ENCODE data around the gene LRIG1.

The LRIG1 gene

GRCh38 chr3:66504850-66505641 lies 4.2 kb upstream of the LRIG1 start:
- no peak for DNase-seq (ENCODE audit: extremely low read depth, low read depth)
- TF ChIP-seq CTCF (IDR thresholded peaks at IDR 0.05; ENCODE audit: low read depth, low read length), result no peak

GRCh38 chr3:66502981-66503380 lies 2.2 kb upstream of the LRIG1 start:
- no peak for TF ChIP-seq CTCF (IDR thresholded peaks at IDR 0.05; ENCODE audit: low read depth, low read length)
- DNase-seq (ENCODE audit: extremely low read depth, low read depth), result no peak

GRCh38 chr3:66502245-66502874 lies 1.5 kb upstream of the LRIG1 start:
- DNase-seq (ENCODE audit: extremely low read depth, low read depth), result no peak
- TF ChIP-seq CTCF (IDR thresholded peaks at IDR 0.05; ENCODE audit: low read depth, low read length), result no peak

GRCh38 chr3:66501483-66502244 lies 842 bp upstream of the LRIG1 start:
- TF ChIP-seq CTCF (IDR thresholded peaks at IDR 0.05; ENCODE audit: low read depth, low read length), result peak; percentile 34
- no peak for DNase-seq (ENCODE audit: extremely low read depth, low read depth)

GRCh38 chr3:66499881-66500575 lies 794 bp downstream of the LRIG1 start:
- TF ChIP-seq CTCF (IDR thresholded peaks at IDR 0.05; ENCODE audit: low read depth, low read length), result no peak
- DNase-seq (ENCODE audit: extremely low read depth, low read depth), result no peak

- DNase-seq (ENCODE audit: extremely low read depth, low read depth), result no peak
- TF ChIP-seq CTCF (IDR thresholded peaks at IDR 0.05; ENCODE audit: low read depth, low read length), result no peak
Measured at GRCh38 chr3:66498687-66499621, 1.9 kb downstream of the LRIG1 start.
